ENCODE results near the gene IZUMO1R.
"Not testable (repeated sequence)": the region's sequence is repeated elsewhere in the genome, so short reads cannot be mapped to it uniquely, and the experiment has no call there.

Gene IZUMO1R

DNA sequence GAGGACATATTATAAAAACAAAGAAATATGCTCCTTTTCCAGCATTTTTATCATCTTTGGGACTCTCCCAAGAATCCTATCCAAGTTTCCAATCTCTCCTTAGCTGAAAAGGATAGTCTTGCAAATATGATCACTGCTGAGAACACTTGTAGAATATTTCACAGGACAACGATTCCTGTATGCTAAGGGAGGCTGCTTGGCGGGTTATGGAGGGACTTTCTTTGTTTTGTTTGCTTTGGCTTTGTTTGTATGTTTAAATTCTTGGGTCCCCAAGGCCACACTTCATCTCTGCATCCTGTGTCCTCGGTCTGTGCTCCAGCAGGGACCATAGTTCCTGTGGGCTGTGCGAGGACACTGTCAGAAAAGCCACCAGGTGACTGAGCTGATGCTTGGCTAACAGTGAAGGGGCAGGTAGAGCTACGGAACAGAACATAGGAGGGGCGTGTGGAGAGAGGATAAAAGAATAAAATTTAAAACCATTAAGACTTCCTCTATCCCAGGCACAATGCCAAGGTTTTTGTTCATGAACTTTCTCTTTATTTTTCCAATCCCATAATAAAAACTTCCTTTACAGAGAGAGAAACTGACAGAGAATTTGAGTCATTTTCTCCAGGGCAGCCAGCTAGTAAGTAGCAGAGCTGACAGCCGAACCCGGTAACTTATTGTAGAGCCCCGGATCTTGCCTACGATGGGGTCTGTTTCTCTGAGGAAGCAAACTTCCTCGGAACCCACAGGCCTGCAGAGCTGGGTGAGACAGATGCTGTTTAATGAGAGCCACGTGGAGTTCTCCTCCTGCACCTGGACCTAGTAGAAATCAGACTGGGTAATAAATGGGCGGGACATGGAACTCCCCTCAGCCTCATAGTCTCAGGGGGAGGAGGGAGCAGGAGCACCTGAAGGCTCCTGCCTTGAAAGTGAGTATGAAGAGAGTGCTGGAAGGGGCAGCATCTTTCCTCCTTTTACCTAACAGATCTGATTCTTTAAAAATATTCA lies at the start of gene IZUMO1R:
Gene IZUMO1R, plus strand, starts transcription at position 615 of the 993 bp plus-strand sequence. CDS start 1,057 bp downstream, outside the sequence.
- no peak for FAIRE-seq

DNA sequence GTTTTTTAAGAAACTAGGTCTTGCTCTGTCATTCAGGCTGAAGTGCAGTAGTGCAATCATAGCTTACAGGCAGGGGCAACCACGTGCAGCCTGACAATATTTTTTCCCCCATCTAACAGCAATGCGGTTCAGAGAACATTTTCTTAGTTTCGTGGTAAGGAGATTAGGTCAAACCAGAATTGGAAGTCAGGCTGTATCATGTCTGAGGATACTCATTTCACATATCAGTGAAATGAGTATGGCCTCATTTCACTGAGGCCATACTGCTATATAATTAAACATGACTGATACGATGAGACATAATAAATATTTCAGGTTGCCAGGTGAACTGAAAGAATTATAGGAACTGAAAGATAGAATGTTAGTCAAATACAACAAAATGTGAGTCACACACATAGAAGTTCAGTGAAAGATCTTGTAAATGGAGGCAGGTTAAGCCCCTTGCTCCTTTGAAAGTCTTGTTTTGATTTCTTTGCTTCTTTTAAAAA lies 32.5 kb upstream of the IZUMO1R start:
- FAIRE-seq, result no peak

DNA sequence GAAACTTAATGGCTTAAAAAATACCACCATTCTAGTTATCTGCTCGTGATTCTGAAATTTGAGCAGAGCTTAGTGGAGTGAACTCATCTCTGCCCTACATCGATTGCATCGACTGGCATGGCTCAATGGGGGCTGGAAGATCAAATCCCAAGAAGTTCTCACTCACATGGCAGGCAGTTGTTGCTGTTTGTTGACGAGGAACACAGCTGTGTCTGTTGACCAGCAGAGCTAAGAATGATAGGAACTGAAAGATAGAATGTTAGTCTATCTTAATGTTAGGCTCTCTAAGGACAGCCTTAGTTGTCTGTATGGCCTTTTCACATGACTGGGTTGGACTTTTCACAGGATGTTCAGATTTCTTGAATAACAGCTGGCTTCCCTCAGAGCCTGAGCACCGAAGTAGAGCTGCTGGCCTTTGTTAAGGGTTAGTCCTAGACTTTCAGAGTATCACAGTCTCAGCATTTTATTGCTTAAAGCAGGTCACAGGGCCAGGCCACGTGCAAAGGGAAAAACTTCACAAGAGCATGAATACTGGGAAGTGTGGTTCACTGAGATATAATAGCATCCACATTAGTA lies 31.6 kb upstream of the IZUMO1R start:
- no peak for FAIRE-seq

DNA sequence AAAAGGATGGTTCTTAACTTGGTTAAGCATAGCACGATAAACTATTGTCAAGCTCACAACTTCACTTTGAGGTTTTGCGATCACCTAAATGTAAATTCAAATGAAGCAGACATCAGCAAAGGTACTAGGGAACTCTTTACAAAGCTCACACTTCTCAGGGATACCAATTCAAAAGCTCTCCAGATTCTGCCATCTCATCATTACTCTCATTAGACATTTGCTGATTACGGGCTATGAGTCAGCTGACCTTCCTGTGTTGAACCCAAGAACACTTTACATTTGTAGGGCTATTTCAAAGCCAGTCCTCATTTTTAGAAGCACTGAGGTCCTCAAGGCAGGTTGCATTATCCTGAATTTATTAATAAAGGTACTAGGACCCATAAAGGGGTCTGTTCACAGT lies 28.4 kb upstream of the IZUMO1R start:
- no peak for FAIRE-seq

DNA sequence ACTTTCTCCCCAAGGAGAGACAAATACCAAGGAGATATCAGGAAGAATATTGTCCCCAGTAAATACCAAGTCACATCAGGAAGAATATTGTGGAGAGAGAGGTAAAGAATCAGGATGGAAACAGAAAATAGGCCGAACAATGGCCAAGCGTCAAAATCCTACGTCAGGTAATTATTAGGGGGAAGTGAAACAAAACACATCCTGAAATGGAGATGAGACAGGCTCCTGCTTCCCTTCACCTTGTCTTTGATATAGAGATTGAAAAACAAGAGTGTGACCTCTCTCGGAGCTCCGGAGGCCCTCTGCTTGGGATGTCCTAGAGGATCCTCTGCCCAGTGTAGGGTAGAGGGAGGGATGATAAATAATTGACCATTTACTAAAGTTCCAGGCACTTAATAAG lies 27.4 kb upstream of the IZUMO1R start:
- FAIRE-seq, result no peak

DNA sequence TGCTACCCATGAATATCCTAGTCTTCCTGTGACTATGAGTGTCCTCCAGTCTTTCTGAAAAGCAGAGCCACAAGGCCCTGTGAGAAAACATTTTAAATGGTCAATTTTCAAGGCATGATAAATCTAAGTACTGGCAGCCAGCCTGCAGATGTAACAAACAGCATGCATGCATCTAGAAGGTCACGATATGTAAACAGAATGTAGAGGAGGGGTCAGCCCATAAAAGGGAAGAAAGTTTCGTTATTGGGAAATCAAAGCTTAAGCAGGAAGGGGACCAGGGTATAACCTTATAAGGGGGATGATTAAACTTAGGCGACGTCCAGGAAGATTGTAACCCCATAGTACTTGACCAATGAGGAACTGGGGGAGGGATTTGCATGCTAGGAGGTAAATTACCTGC lies 26.2 kb upstream of the IZUMO1R start:
- FAIRE-seq, result not testable (repeated sequence)

DNA sequence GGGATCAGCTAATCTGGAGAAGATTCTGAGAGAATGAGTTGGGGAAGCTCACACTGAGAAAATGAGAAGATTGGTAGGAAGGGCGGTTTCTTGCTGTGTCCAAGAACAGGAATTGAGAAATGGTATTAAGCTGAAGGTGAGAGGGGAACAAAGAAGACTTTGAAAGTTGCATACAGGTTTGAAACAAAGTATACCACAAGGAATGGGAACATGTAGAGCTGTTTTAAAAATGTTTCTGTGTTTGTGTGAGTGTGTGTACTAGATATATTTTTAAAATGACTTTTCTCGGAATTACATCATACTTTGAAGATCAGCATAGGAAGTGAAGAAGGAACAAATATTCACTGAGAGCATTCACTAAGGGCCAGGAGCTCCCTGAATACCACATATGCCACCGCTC lies 24.4 kb upstream of the IZUMO1R start:
- no peak for FAIRE-seq

DNA sequence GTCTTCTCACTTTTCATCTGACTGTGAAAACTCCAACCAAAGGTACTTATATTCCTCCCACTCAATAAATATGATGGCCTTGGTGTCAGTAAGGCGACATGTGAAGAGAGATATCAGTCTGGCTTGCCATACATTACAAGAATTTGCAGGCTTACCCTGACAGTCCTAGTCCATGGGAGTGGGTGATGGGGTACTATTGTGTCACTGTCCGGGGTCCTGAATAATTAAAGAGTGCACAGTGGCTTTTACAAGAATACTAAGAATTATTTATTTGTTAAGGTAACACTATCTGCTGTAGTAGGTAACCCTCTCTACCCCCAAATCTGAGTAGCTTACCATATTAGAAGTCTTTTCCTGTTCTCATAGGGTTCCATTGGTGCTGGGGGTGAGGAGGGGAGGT lies 23.1 kb upstream of the IZUMO1R start:
- FAIRE-seq, result no peak

DNA sequence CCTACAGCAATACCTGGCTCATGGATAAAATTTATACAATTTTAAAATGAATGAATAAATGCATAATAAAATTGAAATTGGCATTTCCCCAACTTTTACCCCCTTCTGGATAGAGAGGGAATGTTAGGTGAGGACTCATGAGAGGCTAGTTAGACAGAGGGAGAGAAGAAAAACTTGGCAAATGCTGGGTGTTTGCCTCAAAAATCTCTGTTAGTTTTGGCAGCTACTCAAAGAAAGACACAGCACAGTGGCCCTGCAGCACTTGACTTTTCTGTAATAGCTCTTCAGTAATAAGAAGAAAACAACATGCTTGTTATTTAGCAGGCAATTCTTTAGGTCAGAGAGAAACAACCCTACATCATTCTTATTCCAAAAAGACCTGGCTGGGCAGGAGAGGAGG lies 20.7 kb upstream of the IZUMO1R start:
- FAIRE-seq, result no peak

DNA sequence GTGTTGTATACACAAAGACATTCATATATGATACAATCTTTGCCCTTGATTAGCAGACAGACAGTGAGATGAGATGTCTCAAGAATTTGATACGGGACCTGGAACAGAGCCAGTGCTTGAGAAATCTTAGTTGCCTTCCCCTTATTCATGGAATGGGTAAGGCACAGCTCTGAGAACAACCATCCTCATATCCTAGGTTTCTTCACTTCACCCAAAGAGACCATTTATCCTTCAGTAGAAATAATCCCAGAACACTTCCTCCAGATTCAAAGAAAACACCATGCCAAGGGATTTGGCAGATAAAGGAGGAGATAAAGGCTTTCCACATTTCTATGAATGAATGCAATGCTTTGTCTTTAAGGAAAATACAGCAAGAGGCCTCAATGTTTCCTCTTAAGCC lies 8.8 kb upstream of the IZUMO1R start:
- no peak for FAIRE-seq

DNA sequence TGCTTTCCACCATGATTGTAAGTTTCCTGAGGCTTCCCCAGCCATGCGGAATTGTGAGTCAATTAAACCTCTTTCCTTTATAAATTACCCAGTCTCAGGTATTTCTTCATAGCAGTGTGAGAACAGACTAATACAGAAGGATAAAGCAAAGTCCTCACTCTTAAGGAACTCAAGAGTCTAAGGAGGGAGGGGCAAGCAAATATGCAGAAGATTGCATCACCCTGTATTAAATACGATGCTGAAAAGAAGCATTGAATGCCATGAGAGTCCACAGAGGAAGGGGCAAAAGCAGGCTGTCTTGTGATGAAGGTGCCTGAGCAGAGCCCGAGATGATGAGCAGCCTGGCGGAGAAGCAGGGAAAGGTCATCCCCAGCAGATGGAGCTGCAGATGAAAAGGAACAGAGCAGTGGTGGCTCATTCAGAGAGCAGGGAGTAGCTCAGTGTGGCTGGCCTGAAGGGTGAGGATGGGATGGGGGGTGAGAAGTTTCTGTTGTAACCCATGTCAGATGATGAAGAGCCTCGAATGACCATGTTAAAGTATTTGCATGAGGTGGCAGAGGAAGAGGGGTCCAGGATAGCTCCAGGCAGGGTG lies 6.3 kb upstream of the IZUMO1R start:
- no peak for FAIRE-seq

DNA sequence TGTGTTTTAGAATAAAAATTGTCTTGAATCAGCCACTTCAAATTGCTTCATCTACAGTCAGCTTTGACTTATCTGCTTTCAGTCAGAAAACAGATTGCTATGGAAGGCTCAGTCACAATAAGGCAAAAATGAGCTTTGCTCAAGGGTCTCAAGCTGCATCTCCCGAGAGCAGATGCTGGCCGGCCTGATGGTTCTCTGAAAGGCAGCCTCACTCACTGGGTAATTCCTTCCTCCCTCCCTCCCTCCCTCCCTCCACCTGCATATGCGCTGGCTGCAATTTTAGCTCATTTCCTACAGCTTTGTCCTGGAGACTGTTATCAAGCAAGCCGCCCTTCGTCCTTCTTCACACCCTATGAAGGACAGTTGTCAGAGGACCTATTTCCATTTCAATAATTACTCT lies 1.6 kb upstream of the IZUMO1R start:
- no peak for FAIRE-seq

DNA sequence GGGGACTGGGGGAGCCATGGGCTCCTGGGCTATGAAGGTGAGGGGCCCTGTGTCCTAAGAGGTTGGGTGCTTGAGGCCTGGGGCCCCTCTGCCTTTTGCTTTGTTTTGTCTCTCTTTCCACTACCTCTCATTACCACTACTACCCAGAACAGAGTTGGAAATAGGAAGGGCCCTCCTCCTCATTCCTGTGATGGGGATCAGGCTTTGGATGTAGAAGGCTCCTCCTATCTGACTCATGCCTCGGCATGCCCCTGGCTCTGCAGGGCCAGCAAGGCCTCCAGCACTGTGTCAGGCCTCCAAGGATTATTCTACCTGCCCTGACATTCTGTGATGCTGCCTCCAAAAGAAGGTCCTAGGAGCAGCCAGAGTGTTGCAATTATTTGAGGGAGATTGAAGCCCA lies 766 bp downstream of the IZUMO1R start:
- no peak for FAIRE-seq

DNA sequence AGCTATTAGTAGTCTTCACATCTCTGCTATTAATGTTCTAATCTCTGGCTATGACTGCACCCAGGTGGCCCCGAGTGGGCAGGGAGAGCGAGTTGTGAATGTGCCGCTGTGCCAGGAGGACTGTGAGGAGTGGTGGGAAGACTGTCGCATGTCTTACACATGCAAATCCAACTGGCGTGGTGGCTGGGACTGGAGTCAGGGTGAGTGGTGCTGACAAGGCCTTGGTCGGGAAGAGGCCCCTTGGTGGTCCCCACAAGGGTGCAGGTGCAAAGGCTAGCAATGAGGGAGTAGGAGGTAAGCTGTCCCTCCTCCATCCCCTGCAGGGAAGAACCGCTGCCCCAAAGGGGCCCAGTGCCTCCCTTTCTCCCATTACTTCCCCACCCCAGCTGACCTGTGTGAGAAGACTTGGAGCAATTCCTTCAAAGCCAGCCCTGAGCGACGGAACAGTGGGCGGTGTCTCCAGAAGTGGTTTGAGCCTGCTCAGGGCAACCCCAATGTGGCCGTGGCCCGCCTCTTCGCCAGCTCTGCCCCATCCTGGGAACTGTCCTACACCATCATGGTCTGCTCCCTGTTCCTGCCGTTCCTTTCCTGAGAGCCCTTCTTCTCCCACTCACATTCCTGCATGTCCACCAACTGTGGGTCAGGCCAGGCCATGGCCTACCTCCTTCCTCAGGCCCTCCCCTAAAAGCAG lies 2.9 kb downstream of the IZUMO1R start:
- FAIRE-seq, result no peak

DNA sequence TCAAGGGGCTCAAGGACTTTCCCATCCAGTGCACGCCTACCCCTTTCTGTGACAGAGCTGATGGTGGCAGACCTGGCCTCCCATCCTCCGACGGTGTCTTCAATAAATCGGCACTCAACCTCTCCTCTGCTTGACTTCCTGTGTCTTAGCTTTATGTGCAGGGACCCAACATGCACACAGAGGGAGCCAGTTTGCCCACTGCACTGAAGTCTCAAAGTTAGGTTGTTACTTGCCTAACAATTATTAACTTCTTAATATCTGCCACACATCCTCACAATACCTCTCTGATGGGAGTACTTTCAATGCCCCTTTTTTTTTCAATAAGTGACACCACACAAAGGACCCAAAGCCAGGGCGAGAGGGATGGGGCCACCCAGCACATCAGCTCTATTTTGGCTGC lies 3.6 kb downstream of the IZUMO1R start:
- no peak for FAIRE-seq

DNA sequence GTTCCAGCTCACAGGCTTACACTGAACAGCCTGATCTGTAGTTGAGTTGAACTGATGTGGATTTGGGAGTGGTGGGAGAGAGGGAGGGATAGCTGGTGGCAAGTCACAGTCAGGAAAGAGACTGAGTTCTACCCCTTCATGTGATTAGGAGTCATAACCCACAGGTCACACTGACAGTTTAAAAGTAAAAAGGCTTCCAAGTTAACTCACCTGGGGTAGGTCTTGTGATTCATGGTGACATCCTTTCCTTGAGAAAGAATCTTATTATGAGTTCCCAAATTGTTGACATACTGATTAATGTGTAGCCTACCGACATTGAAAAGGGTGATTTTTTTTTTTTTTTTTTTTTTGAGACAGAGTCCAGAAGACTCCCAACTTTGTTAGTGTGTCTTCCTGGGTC lies 5.4 kb downstream of the IZUMO1R start:
- FAIRE-seq, result no peak

DNA sequence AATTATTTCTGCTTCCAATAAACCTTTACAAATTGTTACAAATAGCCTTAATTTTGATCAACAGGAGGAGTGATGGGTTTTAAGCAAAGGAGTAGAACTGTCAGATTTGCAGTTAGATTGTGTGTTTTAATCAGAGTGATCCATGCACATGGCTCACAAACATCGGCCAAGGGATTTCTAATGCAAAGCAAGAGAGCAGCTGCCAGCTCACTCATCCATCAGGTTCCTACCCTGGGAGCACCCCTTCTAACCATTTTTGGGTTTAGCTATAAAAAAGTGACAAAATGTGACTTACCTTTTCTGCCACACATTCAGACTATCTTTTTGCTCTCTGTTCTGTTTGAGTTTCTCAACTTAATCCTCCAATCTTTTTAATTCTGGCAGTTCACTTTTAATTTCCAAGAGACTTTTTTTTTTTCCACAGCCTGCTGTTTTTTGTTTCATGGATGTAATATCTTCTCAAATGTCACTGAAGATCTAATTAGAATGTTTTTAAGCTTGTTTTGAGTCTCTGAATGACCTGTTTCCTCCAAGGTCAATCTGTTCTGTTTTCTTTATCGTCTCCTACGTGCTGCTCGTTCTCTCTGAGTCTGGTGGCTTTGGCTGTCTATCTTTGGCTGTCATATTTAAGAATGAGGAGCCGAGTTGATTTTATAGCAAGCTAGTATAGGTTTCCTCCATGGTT lies 6.0 kb downstream of the IZUMO1R start:
- FAIRE-seq, result no peak

DNA sequence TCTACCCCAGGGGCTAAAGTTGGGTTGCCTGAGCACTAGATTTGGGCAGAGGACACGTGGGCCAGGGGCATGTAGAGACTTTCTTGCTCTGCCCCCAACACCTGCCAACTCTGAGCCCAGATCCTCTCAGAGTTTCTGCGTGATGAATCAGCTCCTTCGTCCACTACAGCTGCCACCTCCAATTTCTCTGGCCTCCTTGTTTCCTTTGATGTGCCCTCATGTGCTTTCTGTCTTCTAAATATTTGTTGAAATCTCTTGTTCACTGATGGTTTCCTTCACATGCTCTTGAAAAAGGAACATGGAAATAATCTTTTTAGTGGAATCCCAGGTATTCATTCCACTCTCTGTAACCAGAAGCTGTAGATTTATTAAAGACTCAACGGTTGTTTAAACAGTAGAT lies 8.0 kb downstream of the IZUMO1R start:
- no peak for FAIRE-seq

DNA sequence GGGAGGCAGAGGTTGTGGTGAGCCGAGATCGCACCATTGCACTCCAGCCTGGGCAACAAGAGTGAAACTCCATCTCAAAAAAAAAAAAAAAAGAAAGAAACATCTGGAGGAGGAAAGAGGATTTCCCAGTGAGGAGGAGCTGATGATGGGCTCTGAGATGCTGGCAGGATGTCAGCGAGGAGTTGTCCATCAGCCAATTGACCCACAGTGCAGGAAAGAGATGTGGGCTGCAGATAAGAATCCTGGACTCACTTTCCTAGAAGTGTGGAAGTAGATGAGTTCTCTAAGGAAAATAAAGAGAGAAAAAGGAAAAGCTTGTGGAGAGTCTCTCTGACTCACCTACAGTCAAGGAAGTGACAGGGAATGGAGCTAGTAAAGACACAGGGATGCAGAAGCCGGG lies 9.7 kb downstream of the IZUMO1R start:
- FAIRE-seq, result no peak

DNA sequence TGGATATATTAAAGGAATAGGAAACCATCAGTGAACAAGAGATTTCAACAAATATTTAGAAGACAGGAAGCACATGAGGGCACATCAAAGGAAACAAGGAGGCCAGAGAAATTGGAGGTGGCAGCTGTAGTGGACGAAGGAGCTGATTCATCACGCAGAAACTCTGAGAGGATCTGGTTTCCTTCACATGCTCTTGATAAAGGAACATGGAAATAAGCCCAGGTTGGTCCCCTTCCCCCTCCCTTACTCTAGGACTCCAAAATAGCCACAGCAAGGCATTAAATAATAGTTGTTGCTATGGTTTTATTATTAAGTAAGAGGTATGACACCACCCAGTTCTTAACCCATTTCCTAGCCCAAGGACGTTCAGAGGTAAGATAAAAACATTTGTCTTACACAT lies 11.3 kb downstream of the IZUMO1R start:
- no peak for FAIRE-seq

DNA sequence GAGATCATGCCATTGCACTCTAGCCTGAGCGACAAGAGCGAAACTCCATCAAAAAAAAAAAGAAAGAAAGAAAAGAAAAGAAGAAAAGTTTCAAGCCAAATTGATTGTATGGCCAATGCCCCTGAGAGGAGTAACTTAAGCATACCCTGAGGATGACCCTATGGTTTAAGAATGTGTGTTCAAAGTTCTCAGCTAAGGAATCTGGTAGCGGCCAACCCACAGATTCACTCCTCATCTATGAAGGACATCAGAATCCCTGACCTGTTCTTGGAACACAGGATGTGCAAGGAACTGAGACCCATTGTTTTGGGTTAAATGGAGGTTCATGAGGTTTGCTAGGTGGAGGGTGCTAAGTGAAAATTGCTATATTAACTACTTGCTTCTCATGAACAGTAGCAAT lies 18.1 kb downstream of the IZUMO1R start:
- no peak for FAIRE-seq

DNA sequence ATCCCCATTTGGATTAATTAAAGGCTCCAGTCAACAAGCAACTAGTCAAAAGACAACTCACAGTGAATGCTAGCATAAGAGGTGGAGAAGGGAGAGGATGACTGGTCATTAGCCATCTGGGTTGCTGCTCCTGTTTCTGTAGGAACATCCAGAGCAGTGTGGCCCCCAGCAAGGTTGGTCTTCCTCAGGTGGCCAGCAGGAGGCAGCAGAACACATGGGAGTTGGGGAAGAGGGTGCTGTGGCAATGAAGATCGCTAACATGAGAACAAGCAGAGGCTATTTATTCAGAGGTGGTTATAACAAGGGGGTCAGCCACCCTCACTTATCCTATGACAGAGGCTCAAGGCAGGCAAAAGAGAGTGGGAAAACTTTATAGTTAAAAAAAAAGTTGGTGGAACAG lies 21.3 kb downstream of the IZUMO1R start:
- FAIRE-seq, result no peak

DNA sequence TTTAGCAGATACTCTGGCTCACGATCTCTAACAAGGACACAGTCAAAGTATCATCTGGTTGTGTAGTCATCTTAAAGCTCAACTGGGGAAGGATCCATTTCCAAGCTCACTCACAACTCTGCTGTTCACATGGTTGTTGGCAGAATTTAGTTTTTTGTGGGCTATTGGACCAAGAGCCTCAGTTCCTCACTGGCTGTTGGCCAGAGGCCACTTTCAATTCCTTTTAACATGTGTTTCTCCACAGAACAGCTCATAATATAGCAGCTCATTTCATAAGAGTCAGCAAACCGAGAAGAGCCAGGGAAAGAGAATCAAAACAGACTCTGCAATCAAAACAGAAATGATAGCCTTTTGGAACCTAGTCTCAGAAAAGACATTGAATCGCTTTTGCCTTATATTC lies 22.6 kb downstream of the IZUMO1R start:
- FAIRE-seq, result no peak

Measured in G401.6 (cell line).